Measurements from ENCODE around the gene NFRKB.
"Not testable (repeated sequence)": the region's sequence is repeated elsewhere in the genome, so short reads cannot be mapped to it uniquely, and the experiment has no call there.

The NFRKB gene

DNA sequence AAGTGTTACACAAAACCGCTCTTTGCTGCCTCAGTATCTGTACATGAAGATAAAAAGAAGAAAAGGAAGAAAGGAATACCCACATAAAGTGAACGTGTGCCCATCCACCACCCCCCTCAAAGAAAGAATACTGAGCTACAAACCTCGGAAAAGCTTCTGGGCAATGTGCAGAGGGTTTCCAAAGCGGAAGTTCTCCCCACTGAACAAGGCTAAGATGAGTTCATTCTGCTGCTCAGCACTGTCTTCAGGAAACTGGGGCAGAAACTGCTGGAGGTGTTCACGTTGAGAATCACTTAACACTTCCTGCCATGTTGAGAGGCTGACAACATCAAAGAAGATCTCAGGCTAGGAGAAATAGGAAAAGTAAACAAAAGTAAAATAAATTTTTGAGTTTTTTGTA is 6.9 kb downstream of the NFRKB start:
- no peak for DNase-seq

DNA sequence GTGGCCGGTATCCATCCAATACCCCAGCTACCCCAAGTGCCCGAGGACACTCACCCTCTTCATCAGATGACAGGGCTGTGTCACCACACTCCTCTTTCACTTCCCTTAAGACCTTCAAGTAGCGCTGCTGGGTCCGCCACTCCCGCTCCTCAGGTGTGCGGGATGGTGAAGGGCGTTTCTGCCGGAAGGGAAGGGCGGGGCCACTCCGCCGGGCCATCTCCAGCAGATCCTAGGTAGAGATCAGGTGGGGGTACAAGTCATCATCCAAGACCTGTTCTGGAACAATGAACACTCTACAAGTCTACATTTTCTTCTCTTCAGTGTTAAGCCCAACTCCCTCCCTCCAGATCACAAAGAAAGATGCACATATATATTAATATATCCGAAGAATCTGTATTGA is 10.0 kb downstream of the NFRKB start:
- DNase-seq, result no peak

GRCh38 chr11:129884581-129884980 is 10.8 kb downstream of the NFRKB start:
- no peak for DNase-seq

DNA sequence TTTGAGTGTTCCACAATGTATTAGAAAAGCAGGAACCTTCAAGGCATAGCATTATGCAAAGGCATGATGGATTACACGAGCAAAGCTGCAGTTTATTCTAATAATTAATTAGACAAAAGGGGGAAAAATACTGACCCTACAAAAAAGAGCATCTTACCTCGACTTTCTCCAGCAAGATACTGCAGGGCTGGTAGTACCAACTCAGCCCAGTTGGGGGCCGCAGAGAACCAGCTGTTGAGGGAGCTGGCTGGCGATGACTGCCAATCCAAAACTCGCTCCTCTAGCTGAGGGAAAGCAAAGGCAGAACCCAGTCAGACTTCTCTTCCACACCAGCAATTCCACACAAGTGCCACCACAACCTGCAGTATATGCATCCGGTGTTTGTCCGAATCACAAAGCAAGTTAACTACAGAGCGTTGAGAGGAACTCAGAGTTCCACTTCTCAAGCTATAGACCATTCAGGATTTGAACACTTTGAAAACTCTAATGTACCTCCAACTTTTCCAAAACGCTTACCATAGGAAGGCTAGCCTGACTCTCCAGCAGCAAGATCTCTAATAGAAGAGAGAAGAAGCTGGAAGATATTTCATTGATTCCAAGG is 13.7 kb downstream of the NFRKB start:
- peak; percentile 67 for DNase-seq

GRCh38 chr11:129880311-129880710 is 15.1 kb downstream of the NFRKB start:
- no peak for DNase-seq

DNA sequence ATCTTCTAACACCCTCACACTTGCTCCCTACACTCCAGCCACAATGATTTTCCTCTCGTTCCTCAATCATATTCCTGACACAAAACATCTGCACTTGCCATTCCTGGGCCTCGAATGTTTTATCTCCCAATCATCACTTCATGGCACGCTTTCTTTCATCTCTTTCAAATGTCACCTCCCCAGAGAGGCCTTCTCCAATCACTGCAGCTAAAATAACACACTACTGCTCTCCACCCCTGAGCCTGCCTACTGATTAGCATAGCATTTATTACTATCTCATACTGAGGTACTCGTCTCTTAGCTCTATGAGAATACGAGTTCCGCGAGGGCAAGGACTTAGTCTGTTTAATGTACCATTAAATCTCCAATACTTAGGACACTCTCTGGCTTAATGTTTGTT is 23.5 kb downstream of the NFRKB start:
- no peak for DNase-seq

GRCh38 chr11:129868626-129869025 is 26.8 kb downstream of the NFRKB start:
- DNase-seq, result not testable (repeated sequence)

DNA sequence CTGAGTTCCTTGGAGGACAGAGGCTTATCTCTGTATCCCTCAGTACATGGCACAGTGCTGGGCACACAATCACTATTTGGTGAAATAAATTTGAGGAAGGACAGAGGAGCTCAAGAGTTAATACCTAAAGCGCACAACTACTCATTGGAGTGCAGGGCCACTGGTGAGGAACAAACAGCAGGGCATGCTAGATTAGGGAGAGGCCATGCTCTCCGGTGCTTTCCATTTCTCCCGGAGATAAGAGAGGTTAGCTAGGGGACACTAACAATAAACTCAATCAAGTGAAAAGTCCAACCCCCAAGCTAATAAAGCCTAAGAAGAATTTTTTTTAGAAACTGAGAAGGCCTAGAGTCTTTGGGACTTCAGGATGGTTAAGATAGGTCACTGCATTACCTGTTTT is 29.1 kb downstream of the NFRKB start:
- no peak for DNase-seq

DNA sequence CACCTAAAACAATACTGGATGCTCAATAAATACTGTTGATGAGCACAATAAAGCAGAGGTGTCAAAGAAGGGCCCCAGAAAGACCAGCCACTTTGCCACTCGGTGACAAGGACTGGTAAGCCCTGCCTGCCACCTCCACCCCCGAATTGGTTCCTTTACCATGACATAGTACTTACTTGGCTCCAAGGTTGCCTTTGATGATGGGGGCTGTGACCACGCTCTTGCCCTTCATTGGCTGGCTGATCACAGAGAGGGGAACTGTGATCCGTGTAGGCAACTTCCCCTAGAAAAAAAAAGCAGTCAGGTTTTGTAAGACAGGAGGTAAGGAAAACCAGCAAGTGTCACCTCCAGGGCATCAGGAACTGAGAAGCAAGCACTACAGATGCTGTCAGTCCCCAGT is 29.7 kb downstream of the NFRKB start:
- peak; percentile 32 for DNase-seq

- no peak for DNase-seq
These were observed 30.6 kb downstream of the NFRKB start for GRCh38 chr11:129864811-129865210.

DNA sequence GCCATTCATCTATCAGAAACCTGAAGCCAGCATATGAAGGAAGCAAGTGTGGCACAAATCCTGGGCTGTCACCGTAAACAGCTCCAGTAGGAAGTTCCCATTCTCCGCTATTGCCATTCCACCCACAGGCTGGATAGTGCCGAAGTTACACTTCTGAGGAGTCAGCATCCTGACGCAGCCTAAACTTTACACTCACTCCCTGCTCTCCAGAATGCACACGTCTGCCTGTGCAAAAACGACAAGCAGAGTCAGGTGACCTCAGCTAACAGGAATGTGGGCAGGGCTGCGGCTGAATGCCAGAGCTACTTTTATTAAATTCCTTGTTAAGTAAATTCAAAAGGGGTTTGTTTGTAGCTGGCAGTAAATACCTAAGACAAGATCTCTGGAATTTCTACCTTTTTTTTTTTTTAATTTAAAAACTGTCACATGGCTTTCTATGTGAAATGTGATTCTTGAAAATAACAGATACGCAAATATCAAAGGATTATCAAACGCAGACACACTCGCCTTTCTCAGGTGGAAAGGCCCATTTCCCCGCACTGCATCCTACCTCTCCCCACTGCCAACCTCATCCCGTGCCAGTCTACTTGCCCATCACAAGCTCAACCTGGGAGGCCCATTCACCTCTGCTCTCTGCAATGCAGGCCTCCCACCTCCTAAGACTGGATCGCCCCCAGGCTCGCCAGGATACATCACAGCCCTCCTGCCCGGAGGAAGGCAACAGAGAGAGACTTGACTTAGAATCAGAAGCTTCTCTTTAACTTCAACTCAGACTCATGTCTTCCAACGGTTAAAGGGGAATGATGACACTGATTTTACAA is 33.5 kb downstream of the NFRKB start:
- DNase-seq, result no peak

- no peak for DNase-seq
These were observed 39.3 kb downstream of the NFRKB start for GRCh38 chr11:129856036-129856435.

DNA sequence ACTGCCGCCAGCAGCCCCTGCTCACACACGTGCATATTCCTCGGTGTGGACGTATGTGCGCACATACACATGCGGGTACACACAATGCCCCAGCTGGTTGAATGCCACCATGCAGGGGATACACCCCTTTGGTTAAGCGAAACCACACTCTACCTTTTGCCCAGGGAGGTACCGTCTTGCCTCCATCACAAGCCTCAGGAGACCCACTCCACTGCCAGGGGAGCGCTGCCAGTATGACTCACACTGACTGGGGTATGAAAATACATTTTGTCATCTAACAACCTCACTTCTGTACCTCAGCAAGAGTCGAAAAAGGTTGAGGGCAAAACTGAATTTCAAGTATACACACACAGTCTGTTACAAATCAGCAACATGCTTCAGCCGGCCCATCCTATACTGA is 40.3 kb downstream of the NFRKB start:
- no peak for DNase-seq

- DNase-seq, result no peak
These were observed 41.1 kb downstream of the NFRKB start for GRCh38 chr11:129854232-129854805.

GRCh38 chr11:129853518-129854231 is 41.7 kb downstream of the NFRKB start:
- DNase-seq, result peak; percentile 36

- no peak for DNase-seq
These were observed 43.1 kb downstream of the NFRKB start for GRCh38 chr11:129852125-129852740.

GRCh38 chr11:129849447-129850130 is 45.8 kb downstream of the NFRKB start:
- DNase-seq, result no peak

DNA sequence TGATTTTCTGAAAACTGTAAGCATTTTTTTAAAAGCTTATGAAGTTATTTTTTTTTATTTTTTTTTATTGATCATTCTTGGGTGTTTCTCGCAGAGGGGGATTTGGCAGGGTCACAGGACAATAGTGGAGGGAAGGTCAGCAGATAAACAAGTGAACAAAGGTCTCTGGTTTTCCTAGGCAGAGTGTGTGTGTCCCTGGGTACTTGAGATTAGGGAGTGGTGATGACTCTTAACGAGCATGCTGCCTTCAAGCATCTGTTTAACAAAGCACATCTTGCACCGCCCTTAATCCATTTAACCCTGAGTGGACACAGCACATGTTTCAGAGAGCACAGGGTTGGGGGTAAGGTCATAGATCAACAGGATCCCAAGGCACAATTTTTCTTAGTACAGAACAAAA is 48.0 kb downstream of the NFRKB start:
- not testable (repeated sequence) for DNase-seq

DNA sequence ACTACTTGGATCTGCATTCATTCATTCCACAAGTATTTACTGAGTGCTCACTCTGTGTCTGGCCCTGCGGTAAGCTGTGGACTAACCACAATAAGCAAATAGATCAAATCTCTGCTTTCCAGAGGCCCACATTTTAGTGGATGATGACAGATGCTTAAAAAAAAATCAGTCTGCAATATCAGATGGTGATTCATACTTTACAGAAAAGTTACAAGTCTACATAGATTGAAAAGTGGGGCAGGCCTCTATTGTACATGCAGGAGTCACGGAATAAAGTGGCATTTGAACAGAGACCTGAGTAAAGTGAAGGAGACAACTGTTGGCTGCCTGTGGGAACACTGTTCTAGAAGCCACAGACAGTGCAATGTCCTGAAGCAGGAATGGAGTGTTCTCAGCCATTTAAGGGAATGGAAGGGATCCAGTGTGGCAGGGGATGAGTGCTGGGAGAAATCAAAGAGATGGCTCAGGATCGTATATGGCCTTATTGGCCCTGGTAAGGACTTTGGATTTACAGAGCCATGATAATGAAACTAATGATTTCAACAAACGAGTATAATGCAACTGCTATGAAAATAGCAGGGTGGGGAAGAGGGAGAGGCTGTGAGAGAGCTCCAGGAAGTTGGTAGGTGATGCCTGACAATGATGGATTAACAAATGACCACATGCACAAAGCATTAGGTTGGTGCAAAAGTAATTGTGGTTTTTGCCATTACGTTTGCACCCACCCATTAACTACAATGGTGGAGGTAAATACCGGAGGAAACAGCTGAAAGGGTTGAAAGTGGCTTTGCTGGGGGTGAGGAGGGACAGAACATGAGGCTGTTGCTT is 48.7 kb downstream of the NFRKB start:
- no peak for DNase-seq

Measured in stimulated activated CD8-positive, alpha-beta memory T cell treated with anti-CD3 and anti-CD28 coated beads, Interleukin-4, amount 100 ng/mL, for 48 hours (primary cell).